ENCODE results near the gene PFKP.

The PFKP gene

DNA sequence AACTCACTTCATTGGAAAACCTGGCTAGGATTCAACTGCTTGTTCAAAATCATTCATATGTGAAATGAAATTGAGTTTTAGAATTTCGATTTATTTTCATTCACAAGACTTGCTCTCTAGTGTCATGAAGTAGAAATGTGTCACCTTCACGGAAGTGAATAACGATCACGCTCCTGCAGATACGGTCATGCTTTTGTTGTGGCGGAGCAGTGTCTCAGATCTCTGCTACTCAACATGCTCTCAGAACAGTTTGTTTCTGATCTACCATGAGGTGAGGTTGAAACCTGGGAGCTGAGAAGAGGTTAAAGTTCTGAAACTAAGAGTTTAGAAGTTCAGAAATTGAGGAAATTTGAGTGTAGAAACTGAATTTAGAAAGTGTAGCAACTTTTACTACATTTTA is 119.0 kb downstream of the PFKP start:
- TF ChIP-seq POLR2A (IDR thresholded peaks at IDR 0.05; ENCODE audit: extremely low read depth, insufficient read length) (no peak), MYC (IDR thresholded peaks at IDR 0.05; ENCODE audit: low read depth, low read length) (no peak)
- TF ChIP-seq, protein P1, sequence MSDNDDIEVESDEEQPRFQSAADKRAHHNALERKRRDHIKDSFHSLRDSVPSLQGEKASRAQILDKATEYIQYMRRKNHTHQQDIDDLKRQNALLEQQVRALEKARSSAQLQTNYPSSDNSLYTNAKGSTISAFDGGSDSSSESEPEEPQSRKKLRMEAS (IDR thresholded peaks at IDR 0.05; ENCODE audit: low read depth, low read length): no peak
- TF ChIP-seq, protein P2, sequence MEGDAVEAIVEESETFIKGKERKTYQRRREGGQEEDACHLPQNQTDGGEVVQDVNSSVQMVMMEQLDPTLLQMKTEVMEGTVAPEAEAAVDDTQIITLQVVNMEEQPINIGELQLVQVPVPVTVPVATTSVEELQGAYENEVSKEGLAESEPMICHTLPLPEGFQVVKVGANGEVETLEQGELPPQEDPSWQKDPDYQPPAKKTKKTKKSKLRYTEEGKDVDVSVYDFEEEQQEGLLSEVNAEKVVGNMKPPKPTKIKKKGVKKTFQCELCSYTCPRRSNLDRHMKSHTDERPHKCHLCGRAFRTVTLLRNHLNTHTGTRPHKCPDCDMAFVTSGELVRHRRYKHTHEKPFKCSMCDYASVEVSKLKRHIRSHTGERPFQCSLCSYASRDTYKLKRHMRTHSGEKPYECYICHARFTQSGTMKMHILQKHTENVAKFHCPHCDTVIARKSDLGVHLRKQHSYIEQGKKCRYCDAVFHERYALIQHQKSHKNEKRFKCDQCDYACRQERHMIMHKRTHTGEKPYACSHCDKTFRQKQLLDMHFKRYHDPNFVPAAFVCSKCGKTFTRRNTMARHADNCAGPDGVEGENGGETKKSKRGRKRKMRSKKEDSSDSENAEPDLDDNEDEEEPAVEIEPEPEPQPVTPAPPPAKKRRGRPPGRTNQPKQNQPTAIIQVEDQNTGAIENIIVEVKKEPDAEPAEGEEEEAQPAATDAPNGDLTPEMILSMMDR (IDR thresholded peaks at IDR 0.05; ENCODE audit: low read depth, low read length): no peak
- no peak for DNase-seq (ENCODE audit: low read depth)
- no peak overlapping the region for H3K4me3 ChIP-seq (ENCODE audit: low read depth, low read length)

All from NB4 (cell line).